ENCODE results near the gene CDH1. TPM values are rescaled to one million over a fixed set of nuclear protein-coding genes. Genes with fewer than 3 reads are reported as not detected.

CDH1 gene
- total RNA-seq, 2 donors from 2014 or later, result 95.3 to 107 TPM

DNA sequence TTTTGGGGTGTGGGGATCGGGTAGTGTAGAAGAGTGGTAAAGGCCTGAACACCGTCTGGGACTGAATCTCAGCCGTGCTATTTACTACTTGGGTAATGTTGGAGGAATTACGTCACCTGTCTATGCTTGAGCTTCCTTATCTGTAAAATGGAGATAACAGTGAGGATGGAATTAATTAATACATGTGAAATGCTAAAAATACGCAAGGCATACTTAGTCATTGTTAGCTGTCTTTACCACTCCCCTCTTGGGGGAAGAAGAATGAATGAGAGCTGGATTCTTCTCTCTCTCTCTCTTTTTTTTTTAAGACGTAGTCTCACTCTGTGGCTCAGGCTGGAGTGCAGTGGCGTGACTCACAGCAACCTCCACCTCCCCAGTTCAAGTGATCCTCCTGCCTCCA is 65.1 kb downstream of the CDH1 start:
- no peaks in the 10 kb centered on the region for H3K9me3 ChIP-seq
- ATAC-seq (peak; percentile 28), DNase-seq (no peak)
- H3K27me3 ChIP-seq, result no peaks in the 10 kb centered on the region
- peaks cover 5 to 7% of the 10 kb centered on the region in 2 donors for H3K36me3 ChIP-seq (replicated peaks in 1 of 2; ENCODE audit: insufficient read depth in 1 of 2, low read depth in 2 of 2)
- intact Hi-C loops (cut with DNase I), result loop anchor here (2.0 to 10.0 kb wide), 2 partner anchors 95 to 207 kb away; no protein-coding TSS in a partner anchor
- TF ChIP-seq POLR2A (IDR thresholded peaks at IDR 0.05), result no peak
- TF ChIP-seq, protein P1, sequence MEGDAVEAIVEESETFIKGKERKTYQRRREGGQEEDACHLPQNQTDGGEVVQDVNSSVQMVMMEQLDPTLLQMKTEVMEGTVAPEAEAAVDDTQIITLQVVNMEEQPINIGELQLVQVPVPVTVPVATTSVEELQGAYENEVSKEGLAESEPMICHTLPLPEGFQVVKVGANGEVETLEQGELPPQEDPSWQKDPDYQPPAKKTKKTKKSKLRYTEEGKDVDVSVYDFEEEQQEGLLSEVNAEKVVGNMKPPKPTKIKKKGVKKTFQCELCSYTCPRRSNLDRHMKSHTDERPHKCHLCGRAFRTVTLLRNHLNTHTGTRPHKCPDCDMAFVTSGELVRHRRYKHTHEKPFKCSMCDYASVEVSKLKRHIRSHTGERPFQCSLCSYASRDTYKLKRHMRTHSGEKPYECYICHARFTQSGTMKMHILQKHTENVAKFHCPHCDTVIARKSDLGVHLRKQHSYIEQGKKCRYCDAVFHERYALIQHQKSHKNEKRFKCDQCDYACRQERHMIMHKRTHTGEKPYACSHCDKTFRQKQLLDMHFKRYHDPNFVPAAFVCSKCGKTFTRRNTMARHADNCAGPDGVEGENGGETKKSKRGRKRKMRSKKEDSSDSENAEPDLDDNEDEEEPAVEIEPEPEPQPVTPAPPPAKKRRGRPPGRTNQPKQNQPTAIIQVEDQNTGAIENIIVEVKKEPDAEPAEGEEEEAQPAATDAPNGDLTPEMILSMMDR (IDR thresholded peaks at IDR 0.05), result no peak
- 57 to 65% methylated on average over 7 of the region's 7 CpGs for WGBS, 2 donors
- H3K4me3 ChIP-seq, result no peak overlapping the region
- H3K4me1 ChIP-seq, result peaks cover 32% of the 10 kb centered on the region
- peak overlapping the region in 3 of 4 donors; percentile 14 to 27 (median 23) for H3K27ac ChIP-seq

DNA sequence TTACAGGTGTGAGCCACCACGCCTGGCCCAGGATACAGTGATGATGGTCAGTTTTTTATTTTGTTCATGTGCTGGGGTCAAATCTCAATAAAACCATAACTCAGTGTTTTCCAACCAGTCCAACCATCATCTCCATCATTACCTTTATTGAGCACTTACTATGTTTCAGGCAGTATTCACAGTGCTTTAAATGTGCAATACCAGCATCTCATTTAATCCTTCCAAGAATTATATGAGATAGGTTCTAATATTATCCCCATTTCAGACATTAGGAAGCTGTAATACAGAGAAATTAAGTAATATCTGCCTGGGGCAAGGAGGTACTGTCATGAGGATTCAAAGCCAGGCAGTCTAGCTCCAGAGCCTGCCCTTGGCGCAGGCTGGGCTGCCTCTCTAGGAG is 69.3 kb downstream of the CDH1 start:
- Histone ChIP-seq H3K9me3 (no peaks in the 10 kb centered on the region), H3K27ac (no peak overlapping the region), H3K27me3 (no peaks in the 10 kb centered on the region), H3K4me1 (peaks cover 4% of the 10 kb centered on the region), H3K4me3 (no peak overlapping the region), H3K36me3 (replicated peaks in 1 of 2; ENCODE audit: insufficient read depth in 1 of 2, low read depth in 2 of 2) (peaks cover 13 to 28% of the 10 kb centered on the region in 2 donors)
- intact Hi-C loops (cut with DNase I), result loop anchor here (10.0 kb wide), 1 partner anchor 212 kb away; no protein-coding TSS in a partner anchor
- WGBS, 2 donors, result 90 to 91% methylated on average over 2 of the region's 2 CpGs
- DNase-seq, result no peak
- TF ChIP-seq, protein P1 (IDR thresholded peaks at IDR 0.05), result no peak
- no peak for TF ChIP-seq POLR2A (IDR thresholded peaks at IDR 0.05)
- no peak for ATAC-seq

DNA sequence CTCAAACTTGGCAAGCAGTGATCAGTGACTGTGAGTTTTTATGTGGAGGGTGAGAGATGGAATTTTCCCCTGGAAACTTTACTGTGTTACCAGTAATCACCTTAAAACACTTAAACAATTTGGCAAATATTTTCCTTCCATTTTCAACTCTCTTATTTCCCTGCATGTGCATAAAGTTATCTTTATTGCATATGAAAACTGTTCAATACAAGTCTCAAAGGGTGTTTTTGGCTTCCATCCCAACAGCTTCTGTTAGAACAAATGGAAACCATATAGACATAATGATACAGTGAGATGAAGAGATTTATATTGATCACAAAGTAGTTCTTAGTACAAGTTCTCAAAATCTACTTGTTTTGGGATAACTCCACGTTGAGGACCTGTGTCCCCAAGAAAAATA is 69.9 kb downstream of the CDH1 start:
- WGBS, 2 donors, result 21 to 25% methylated on average over 1 of the region's 1 CpG
- DNase-seq (no peak), ATAC-seq (no peak)
- Histone ChIP-seq H3K4me1 (peaks cover 1% of the 10 kb centered on the region), H3K27ac (no peak overlapping the region), H3K9me3 (no peaks in the 10 kb centered on the region), H3K4me3 (no peak overlapping the region), H3K36me3 (replicated peaks in 1 of 2; ENCODE audit: insufficient read depth in 1 of 2, low read depth in 2 of 2) (peaks cover 18 to 34% of the 10 kb centered on the region in 2 donors), H3K27me3 (no peaks in the 10 kb centered on the region)
- TF ChIP-seq, protein P1 (IDR thresholded peaks at IDR 0.05), result no peak
- no peak for TF ChIP-seq POLR2A (IDR thresholded peaks at IDR 0.05)
- intact Hi-C loops (cut with DNase I), result loop anchor here (10.0 kb wide), 1 partner anchor 212 kb away; no protein-coding TSS in a partner anchor

DNA sequence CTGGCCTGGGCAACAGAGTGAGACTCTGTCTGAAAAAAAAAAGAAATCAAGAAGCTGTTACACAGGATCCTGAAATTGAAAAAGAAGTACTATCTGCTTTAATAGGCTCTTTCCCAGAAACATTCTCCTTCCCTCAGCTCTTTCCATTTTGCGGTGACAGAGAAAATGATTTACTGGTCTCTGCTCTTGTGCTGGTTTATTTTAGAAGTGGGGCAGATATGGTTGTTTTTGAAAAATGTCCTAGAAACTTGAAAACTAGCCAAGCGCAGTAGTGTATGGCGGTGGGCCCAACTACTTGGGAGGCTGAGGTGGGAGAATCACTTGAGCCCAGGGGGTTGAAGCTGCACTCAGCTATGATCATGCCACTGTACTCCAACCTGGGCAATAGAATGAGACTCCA is 77.4 kb downstream of the CDH1 start:
- peaks cover 43 to 67% of the 10 kb centered on the region in 2 donors for H3K36me3 ChIP-seq (replicated peaks in 1 of 2; ENCODE audit: insufficient read depth in 1 of 2, low read depth in 2 of 2)
- H3K27ac ChIP-seq, result no peak overlapping the region
- no peak overlapping the region for H3K4me3 ChIP-seq
- intact Hi-C loops (cut with DNase I), result no loop called here
- no peaks in the 10 kb centered on the region for H3K4me1 ChIP-seq
- TF ChIP-seq POLR2A (IDR thresholded peaks at IDR 0.05), result no peak
- DNase-seq (no peak), ATAC-seq (no peak)
- no peaks in the 10 kb centered on the region for H3K9me3 ChIP-seq
- H3K27me3 ChIP-seq, result no peaks in the 10 kb centered on the region
- 87 to 96% methylated on average over 3 of the region's 3 CpGs for WGBS, 2 donors

DNA sequence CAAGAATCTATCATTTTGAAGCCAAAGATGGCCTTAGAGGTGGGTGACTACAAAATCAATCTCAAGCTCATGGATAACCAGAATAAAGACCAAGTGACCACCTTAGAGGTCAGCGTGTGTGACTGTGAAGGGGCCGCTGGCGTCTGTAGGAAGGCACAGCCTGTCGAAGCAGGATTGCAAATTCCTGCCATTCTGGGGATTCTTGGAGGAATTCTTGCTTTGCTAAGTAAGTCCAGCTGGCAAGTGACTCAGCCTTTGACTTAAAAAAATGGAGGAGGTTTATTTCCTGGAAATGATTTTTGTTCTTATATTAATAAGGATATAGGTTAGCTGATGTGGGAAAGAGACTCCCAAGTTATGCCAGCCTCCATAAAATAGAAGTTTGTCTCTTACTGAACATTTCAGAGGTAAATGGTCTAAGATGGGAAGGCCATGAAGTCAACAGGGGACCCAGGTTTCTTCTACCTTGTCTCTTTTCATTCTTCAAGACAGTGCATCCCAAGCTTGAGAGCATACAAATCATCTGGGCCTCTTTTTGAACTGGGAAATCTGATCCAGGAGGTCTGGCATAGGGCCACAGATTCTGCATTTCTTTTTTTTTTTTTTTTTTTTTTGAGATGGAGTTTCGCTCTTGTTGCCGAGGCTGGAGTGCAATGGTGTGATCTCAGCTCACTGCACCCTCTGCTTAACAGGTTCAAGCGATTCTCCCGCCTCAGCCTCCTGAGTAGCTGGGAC is 86.5 kb downstream of the CDH1 start:
- no peaks in the 10 kb centered on the region for H3K4me1 ChIP-seq
- TF ChIP-seq, protein P1 (IDR thresholded peaks at IDR 0.05), result no peak
- no peak for TF ChIP-seq POLR2A (IDR thresholded peaks at IDR 0.05)
- no peaks in the 10 kb centered on the region for H3K27me3 ChIP-seq
- H3K36me3 ChIP-seq (replicated peaks in 1 of 2; ENCODE audit: insufficient read depth in 1 of 2, low read depth in 2 of 2), result peaks cover 30 to 38% of the 10 kb centered on the region in 2 donors
- no peak overlapping the region for H3K27ac ChIP-seq
- DNase-seq (no peak), ATAC-seq (no peak)
- intact Hi-C loops (cut with DNase I), result no loop called here
- 90% methylated on average over 8 of the region's 8 CpGs for WGBS, 2 donors
- no peak overlapping the region for H3K4me3 ChIP-seq
- H3K9me3 ChIP-seq, result no peaks in the 10 kb centered on the region
